HG02571 (cell line): Measurements from ENCODE around the gene UPK3BL2.
"Not testable (repeated sequence)": the region's sequence is repeated elsewhere in the genome, so short reads cannot be mapped to it uniquely, and the experiment has no call there.

ENCODE experiments used
- ATAC-seq: cut with Tn5 transposase; IDR thresholded peaks from one replicate; pipeline ENCODE4 v1.9.1; 2021; ENCODE audit warnings: mild to moderate bottlenecking, moderate library complexity; ENCODE audit not compliant: unreplicated experiment

The UPK3BL2 gene

DNA sequence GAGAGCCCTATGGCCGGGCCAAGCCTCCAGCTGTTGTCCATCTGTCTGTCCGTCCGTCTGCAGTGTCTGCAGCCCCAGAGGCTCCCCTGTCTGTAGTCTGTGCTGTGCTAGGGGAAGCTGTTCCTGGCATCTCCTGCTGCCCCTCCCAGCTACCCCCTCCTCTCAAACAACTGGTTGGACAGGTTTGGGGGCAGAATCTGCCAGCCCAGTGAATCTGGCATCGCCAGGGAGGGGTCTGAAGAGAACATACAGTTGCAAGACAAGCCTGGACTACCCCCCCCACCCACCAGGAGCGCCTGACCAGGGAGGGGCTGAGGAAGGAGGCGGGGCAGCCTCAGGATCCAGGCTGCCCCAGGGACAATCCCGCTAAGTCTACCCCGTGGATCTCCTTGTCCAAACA is at the start of gene UPK3BL2:
Gene UPK3BL2, minus strand, starts transcription at position 101 of the 400 bp plus-strand sequence. Its CDS starts 60 bp downstream, at position 41.
- ATAC-seq: not testable (repeated sequence)

DNA sequence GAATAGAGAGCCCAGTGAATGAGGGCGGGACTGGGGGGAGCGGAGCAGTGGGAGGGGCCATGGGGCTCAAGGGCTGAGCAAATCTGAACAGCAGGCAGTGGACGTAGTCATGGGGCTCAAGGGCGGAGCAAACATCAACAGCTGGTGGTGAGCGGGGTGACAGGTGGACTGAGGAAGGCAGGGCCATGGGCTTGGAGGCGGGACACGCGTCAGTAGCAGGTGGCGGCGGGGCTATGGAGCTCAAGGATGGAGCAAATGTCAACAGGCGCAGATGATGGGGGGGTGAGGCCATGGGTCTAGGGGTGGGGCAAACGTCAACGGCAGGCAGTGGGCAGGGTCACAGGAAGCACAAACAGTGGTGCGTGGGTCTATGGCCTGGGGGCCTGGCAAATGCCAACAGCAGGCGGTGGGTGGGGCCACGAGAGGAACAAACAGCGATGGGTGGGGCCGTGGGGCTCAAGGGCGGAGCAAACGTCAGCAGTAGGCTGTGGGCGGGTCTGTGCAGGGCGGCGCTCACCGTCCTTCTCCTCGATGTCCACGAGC is 49.1 kb upstream of the UPK3BL2 start:
- peak; percentile 55 for ATAC-seq

GRCh38 chr7:102589857-102590256 is 46.4 kb upstream of the UPK3BL2 start:
- peak; percentile 27 for ATAC-seq

- ATAC-seq: not testable (repeated sequence)
Measured at GRCh38 chr7:102583495-102583894, 40.0 kb upstream of the UPK3BL2 start.

DNA sequence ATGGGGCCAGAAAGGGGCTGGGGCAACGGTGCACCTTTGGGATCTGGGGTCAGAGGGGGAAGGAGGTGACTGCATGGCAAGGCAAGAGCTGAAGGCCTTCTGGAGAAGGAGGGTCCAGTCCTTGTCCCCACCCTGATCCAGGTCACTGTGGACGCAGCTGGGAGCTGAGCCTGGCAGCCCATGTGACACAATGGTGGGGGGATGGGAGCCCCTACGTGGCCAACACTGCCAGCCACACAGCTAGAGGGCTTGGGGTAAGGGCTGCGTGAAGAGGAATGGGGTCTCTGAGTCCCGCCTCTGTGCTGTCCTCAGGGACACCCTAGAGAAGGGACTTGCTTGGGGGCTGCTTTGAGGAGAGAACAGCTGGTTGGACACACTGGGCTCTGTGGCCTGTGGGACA is 38.2 kb upstream of the UPK3BL2 start:
- not testable (repeated sequence) for ATAC-seq

GRCh38 chr7:102578486-102578885 is 35.0 kb upstream of the UPK3BL2 start:
- ATAC-seq: not testable (repeated sequence)

DNA sequence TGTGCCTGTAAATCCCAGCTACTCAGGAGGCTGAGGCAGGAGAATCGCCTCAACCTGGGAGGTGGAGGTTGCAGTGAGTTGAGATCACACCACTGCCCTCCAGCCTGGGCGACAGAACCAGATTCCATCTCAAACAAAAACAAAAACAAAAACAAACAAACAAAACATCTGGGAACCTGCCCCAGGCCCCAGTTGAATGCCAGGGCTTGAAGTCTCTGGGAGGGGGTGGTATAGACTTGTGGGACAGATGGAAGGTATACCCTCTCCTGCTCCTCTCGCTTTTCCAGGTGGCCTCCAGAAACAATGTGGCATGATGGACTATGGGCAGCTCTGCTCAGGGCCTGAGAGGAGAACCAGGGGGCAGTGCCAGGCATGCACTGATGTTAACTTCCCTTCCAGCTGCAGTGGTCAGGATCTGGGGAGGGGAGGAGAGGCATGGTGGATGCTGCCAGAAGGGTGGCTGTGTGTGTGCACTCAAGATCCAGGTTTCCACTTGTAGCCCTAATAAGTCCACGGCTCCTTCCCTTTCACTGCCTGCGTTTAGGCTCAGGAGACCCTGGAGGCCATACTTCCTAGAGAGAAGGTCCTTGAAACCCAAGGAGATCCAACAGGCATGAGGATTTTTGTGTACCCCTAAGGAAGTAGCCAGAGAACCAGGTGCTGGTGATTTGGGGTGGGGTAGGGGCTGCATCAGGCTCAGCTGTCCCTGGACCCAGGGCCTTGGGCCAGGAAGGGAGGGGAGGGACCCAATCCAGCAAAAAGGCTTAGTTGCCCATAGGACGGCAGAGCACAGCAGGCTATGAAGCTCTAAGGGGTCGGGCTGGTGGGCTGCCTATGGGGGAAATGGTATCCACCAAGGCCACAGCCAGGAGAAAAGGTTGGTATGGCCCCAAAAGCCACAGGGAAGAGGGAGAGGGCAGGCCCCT is 34.1 kb upstream of the UPK3BL2 start:
- ATAC-seq: not testable (repeated sequence)

GRCh38 chr7:102576363-102576762 is 32.9 kb upstream of the UPK3BL2 start:
- ATAC-seq: not testable (repeated sequence)

- ATAC-seq: not testable (repeated sequence)
Measured at GRCh38 chr7:102574607-102575006, 31.1 kb upstream of the UPK3BL2 start.

- peak; percentile 94 for ATAC-seq
Measured at GRCh38 chr7:102572261-102573239, 29.1 kb upstream of the UPK3BL2 start, which contains the start of gene POLR2J3. Gene POLR2J3 (minus strand): TSS chr7:102572583. CDS start chr7:102572521, 62 bp downstream.

DNA sequence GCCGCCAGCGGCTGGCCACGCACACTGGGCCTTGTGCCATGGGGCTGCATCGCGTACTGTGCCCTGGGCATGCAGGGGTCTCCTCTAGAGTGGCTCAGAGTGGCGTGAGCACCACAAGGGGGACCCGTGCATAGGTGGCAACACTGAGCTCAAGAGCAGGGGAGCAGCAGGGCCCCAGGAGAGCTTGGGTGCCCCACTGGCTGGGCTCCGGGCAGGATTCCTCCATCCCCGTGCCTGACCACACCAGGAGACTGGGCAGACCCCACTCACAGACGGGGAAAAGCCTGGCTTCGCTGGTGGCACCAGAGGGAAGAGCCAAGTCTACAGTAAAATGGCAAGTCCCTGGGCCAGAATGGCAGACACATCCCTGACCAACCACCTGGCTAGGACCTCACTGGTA is 25.1 kb upstream of the UPK3BL2 start:
- not testable (repeated sequence) for ATAC-seq

- not testable (repeated sequence) for ATAC-seq
Measured at GRCh38 chr7:102550808-102551422, 7.4 kb upstream of the UPK3BL2 start, which contains the start of gene SPDYE2. Gene SPDYE2 (plus strand): TSS chr7:102551226. CDS start chr7:102553256, 2,030 bp downstream.

DNA sequence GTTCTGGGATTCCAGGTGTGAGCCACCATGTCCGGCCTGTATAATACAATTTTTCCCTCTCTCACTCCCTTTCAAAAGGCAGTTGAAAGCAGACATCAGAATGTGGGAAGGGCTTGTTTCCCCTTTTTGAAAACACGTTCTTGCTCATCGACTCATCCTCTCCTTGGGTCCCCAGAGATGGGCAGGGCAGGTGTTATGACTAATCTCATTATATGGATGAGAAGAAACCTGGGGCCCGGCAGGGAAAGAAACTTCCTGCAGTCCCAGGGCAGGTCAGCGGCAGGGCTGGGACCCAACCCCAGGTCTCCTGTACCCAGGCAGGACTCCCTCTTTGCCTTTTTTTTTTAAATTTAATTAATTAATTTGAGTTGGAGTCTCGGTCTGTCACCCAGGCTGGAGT is 2.9 kb upstream of the UPK3BL2 start:
- peak; percentile 71 for ATAC-seq

DNA sequence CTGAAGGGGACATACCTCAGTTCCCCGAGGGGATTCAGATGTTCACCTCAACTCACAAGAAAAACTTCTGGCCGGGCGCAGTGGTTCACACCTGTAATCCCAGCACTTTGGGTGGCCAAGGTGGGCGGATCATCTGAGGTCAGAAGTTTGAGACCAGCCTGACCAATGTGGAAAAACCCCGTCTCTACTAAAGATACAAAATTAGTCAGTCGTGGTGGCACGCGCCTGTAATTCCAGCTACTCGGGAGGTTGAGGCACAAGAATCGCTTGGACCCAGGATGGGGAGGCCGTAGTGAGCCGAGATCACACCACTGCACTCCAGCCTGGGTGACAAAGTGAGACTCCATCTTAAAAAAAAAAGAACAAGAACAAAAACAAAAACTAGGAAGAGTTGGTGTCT is 1.8 kb upstream of the UPK3BL2 start:
- ATAC-seq: not testable (repeated sequence)

DNA sequence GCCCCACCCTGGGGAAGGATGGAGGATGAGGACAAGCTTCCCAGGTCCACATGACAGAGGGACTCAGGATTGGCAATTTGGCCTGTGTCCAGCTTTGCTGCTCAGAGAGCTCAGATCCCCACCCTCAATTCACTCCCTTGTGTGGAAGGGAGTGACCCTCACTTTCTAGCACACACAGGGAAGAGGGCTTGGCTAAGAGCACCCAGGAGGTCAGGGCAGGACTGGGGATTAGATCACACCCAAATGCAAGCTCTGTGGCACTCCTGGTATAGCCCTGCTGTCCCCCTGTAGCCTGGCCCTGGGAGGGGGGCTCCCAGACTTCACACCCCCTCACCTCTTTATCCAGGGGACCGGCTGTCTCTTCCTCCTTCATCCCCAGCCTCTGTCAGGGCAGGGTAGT is 876 bp upstream of the UPK3BL2 start:
- not testable (repeated sequence) for ATAC-seq

DNA sequence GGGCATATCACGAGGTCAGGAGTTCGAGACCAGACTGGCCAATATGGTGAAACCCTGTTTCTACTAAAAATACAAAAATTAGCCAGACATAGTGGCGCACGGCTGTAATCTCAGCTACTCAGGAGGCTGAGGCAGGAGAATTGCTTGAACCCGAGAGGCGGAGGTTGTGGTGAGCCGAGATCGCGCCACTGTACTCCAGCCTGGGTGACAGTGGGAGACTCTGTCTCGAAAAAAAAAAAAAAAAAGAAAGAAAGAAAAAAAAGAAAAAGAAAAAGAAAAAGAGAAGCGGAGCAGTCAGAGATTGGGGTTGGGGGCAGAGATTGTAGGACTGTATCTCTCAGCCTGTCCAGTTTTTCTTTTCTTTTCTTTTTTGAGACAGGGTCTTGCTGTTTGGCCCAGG is 725 bp downstream of the UPK3BL2 start:
- ATAC-seq: not testable (repeated sequence)

DNA sequence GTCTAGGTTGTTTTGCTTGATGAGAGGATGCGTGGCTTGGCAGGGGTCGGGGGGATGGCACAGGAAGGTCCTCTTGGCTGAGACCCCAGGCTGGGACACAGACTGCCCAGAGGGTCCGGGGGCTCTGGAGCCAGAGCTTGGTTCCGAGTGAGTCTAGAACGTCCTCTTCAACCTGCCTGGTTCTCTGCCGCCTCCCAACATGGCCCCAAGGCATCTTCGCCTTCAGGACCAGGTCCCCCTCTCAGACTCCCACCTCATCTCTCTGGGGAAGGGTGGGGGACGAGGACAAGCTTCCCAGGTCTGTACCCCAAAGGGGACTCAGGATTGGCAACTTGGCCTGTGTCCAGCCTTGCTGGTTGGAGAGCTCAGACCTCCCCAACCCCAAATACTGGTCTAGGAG is 1.4 kb downstream of the UPK3BL2 start:
- ATAC-seq: not testable (repeated sequence)

DNA sequence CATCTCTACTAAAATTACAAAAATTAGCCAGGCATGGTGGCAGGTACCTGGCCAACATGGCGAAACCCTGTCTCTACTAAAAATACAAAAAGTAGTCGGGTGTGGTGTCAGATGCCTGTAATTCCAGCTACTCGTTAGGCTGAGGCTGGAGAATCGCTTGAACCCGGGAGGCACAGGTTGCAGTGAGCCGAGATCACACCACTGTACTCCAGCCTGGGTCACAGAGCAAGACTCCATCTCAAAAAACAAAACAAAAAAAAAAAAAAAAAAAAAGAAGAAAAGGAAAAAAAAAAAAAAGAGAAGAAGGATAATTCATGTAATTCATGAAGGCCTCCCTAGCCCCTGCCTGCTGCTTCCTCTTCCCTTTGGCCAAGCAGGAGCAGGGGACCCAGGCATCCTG is 2.9 kb downstream of the UPK3BL2 start:
- not testable (repeated sequence) for ATAC-seq

DNA sequence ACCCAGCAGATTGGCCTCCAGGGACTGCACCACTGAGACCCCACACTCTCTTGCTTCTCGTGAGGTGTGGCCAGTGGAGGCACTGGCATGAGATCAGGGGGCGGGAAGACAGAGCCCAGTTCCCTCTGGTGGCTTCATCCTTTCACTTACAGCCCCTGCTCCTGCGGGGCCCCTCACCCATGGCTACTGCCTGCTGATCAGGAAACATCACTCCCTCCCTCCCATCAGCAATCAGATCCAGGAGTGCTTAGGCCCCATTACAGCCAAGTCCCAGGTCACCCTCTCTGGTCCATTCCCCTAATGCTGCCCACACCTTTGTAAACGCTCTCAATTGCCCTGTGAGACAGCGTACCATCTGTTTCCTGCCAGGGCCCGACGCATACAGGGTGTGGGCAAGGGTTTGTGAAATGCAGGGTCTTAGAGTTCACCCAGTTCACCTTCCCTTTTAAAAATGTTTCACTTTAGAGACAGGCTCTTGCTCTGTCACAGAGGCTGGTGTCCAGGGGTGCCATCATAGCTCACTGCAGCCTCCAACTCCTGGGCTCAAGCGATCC is 8.4 kb downstream of the UPK3BL2 start:
- not testable (repeated sequence) for ATAC-seq

DNA sequence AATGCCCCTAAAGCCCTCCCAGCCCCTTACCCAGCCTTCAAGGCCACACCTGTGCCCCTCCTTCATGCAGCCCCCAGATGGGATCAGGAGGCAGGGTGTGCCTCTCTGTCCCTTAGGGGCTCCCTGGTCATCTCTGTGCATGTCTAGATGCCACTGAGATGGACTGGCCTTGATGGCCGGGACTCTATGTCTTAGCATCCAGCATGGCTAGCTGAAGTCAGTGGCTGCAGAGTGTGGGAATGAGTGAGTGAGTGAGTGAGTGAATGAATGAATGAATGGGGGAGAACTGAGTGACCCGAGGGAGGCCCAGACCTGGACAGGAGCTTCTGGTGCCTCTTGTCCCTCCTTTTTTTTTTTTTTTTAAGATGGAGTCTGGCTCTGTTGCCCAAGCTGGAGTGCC is 11.4 kb downstream of the UPK3BL2 start:
- not testable (repeated sequence) for ATAC-seq
